HEK293 (cell line): ENCODE data around the gene KIF12.

Experiments used
- CTCF ChIA-PET: fragments of 350-600 bp; formaldehyde crosslinking; extraction: SDS; loops from one replicate; lab custom pipeline; 2021; ENCODE audit warnings: antibody characterized with exemption; lab: Yijun Ruan, JAX
- POLR2A ChIA-PET: fragments of 300-600 bp; formaldehyde crosslinking; extraction: SDS; loops from one replicate; lab custom pipeline; 2020; ENCODE audit warnings: antibody characterized with exemption, inconsistent platforms; lab: Yijun Ruan, JAX
- H3K27ac ChIP-seq: fragments of 200-500 bp; sonication (Bioruptor generic); 2 replicates; pipeline ENCODE4 v1.5.1; 2014; ENCODE audit warnings: low read depth, low read length, control low read depth, inconsistent platforms; ENCODE audit errors: extremely low read depth
- H3K36me3 ChIP-seq, 2 experiments: fragments of 200-500 bp in 1 of 2; sonication (Bioruptor generic) in 1 of 2; 1 replicate in 1 of 2; 2 replicates in 1 of 2; pipeline ENCODE4 v1.5.1; 2014 to 2017; ENCODE audit warnings: inconsistent platforms in 2 of 2, low read length in 2 of 2; ENCODE audit not compliant: control insufficient read depth in 2 of 2, insufficient read depth in 1 of 2
- H3K4me1 ChIP-seq: fragments of 200-500 bp; sonication (Bioruptor generic); 2 replicates; pipeline ENCODE4 v1.5.1; 2014; ENCODE audit warnings: mild to moderate bottlenecking, low read length, inconsistent platforms; ENCODE audit not compliant: control insufficient read depth, insufficient read depth
- H3K4me3 ChIP-seq: 2 replicates; pipeline ENCODE4 v1.5.1; 2011; ENCODE audit warnings: low read depth, mild to moderate bottlenecking, control low read depth, low read length, moderate library complexity
- H3K9me3 ChIP-seq: fragments of 200-500 bp; sonication (Bioruptor generic); 2 replicates; pipeline ENCODE4 v1.5.1; 2014; ENCODE audit warnings: low read depth, low read length, inconsistent platforms; ENCODE audit not compliant: control insufficient read depth, insufficient read depth
- GLIS1 ChIP-seq: fragments of 450-650 bp; formaldehyde crosslinking; IDR thresholded peaks from 2 replicates; pipeline ENCODE4 v1.5.1; 2016; ENCODE audit warnings: missing biosample characterization, missing genetic modification characterization
- KLF1 ChIP-seq: fragments of 450-650 bp; formaldehyde crosslinking; IDR thresholded peaks from 2 replicates; pipeline ENCODE4 v1.5.1; 2016; ENCODE audit warnings: missing biosample characterization, missing genetic modification characterization
- SP3 ChIP-seq: fragments of 450-650 bp; formaldehyde crosslinking; IDR thresholded peaks from 2 replicates; pipeline ENCODE4 v1.5.1; 2016; ENCODE audit warnings: missing biosample characterization, missing genetic modification characterization
- SP7 ChIP-seq: fragments of 450-650 bp; formaldehyde crosslinking; IDR thresholded peaks from 2 replicates; pipeline ENCODE4 v1.5.1; 2016; ENCODE audit warnings: missing biosample characterization, missing genetic modification characterization
- TRIM28 ChIP-seq: IDR thresholded peaks from 2 replicates; pipeline ENCODE4 v1.6.1; 2011; ENCODE audit warnings: low read length, control low read depth, borderline replicate concordance
- ZBTB44 ChIP-seq: fragments of 450-650 bp; IDR thresholded peaks from 2 replicates; pipeline ENCODE4 v1.5.1; 2018; ENCODE audit warnings: missing biosample characterization, mild to moderate bottlenecking, missing genetic modification characterization
- ZBTB48 ChIP-seq: fragments of 450-650 bp; formaldehyde crosslinking; IDR thresholded peaks from 2 replicates; pipeline ENCODE4 v1.5.1; 2016; ENCODE audit warnings: missing biosample characterization, missing genetic modification characterization
- ZFHX2 ChIP-seq: fragments of 450-650 bp; formaldehyde crosslinking; conservative IDR thresholded peaks from 2 replicates; pipeline ENCODE4 v1.5.1; 2016; ENCODE audit warnings: missing biosample characterization, missing genetic modification characterization
- ZFP37 ChIP-seq: fragments of 450-650 bp; formaldehyde crosslinking; IDR thresholded peaks from 2 replicates; pipeline ENCODE4 v1.5.1; 2016; ENCODE audit warnings: missing biosample characterization, missing genetic modification characterization
- ZNF148 ChIP-seq: fragments of 450-650 bp; formaldehyde crosslinking; IDR thresholded peaks from 2 replicates; pipeline ENCODE4 v1.5.0; 2017; ENCODE audit warnings: missing biosample characterization, missing genetic modification characterization, borderline replicate concordance
- ZNF169 ChIP-seq: fragments of 450-650 bp; formaldehyde crosslinking; IDR thresholded peaks from 2 replicates; pipeline ENCODE4 v1.5.1; 2016; ENCODE audit warnings: missing biosample characterization, missing genetic modification characterization
- ZNF175 ChIP-seq: fragments of 450-650 bp; formaldehyde crosslinking; IDR thresholded peaks from 2 replicates; pipeline ENCODE4 v1.5.1; 2016; ENCODE audit warnings: missing biosample characterization, missing genetic modification characterization
- ZNF214 ChIP-seq: fragments of 450-650 bp; formaldehyde crosslinking; IDR thresholded peaks from 2 replicates; pipeline ENCODE4 v1.5.1; 2017; ENCODE audit warnings: missing biosample characterization, mild to moderate bottlenecking, missing genetic modification characterization, borderline replicate concordance
- ZNF350 ChIP-seq: fragments of 450-650 bp; formaldehyde crosslinking; IDR thresholded peaks from 2 replicates; pipeline ENCODE4 v1.5.0; 2017; ENCODE audit warnings: missing biosample characterization, mild to moderate bottlenecking, missing genetic modification characterization
- TF ChIP-seq, protein P1 (sequence below): fragments of 450-650 bp; formaldehyde crosslinking; conservative IDR thresholded peaks from 2 replicates; pipeline ENCODE4 v1.5.1; 2016; ENCODE audit warnings: low read depth, missing biosample characterization, missing genetic modification characterization

Gene KIF12

DNA sequence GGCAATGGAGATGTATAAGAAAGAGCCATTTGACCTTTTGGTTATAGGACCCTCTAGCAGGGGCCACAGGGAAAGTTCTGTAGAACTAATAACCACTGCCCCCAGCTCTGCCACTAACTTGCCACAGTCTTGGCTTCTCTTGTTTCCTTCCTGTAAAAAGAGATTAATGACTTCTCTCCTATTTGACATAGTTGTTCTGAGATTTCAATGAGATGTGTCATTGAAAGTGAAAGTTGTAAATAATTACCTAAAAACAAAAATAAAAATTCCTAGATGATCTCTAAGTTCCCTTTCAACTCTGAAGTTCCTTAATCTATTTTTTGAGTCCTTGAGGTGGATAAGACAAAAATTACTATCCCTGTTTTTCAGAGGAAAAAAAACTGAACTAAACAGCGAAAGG is 1.4 kb upstream of the KIF12 start:
- no peaks in the 10 kb centered on the region for H3K9me3 ChIP-seq
- POLR2A ChIA-PET, result no interaction called here
- CTCF ChIA-PET, result interaction anchor here (0.8 to 3.6 kb wide), 4 partner anchors 9 to 190 kb away, joined by 3 to 25 read pairs (median 12); no protein-coding TSS in a partner anchor
- TF ChIP-seq ZBTB44 (tag by site-specific recombination) (no peak), ZFHX2 (no peak), SP3 (tag by site-specific recombination) (no peak), ZNF175 (no peak), ZNF169 (tag by site-specific recombination) (no peak), KLF1 (tag by site-specific recombination) (no peak), ZNF214 (tag by site-specific recombination) (no peak), ZFP37 (no peak), ZNF350 (tag by site-specific recombination) (no peak), TRIM28 (no peak), SP7 (tag by site-specific recombination) (no peak), ZBTB48 (tag by site-specific recombination) (no peak)
- TF ChIP-seq, protein P1, sequence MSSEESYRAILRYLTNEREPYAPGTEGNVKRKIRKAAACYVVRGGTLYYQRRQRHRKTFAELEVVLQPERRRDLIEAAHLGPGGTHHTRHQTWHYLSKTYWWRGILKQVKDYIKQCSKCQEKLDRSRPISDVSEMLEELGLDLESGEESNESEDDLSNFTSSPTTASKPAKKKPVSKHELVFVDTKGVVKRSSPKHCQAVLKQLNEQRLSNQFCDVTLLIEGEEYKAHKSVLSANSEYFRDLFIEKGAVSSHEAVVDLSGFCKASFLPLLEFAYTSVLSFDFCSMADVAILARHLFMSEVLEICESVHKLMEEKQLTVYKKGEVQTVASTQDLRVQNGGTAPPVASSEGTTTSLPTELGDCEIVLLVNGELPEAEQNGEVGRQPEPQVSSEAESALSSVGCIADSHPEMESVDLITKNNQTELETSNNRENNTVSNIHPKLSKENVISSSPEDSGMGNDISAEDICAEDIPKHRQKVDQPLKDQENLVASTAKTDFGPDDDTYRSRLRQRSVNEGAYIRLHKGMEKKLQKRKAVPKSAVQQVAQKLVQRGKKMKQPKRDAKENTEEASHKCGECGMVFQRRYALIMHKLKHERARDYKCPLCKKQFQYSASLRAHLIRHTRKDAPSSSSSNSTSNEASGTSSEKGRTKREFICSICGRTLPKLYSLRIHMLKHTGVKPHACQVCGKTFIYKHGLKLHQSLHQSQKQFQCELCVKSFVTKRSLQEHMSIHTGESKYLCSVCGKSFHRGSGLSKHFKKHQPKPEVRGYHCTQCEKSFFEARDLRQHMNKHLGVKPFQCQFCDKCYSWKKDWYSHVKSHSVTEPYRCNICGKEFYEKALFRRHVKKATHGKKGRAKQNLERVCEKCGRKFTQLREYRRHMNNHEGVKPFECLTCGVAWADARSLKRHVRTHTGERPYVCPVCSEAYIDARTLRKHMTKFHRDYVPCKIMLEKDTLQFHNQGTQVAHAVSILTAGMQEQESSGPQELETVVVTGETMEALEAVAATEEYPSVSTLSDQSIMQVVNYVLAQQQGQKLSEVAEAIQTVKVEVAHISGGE, result no peak
- no peak overlapping the region for H3K27ac ChIP-seq
- no peaks in the 10 kb centered on the region for H3K4me1 ChIP-seq
- no peak overlapping the region for H3K4me3 ChIP-seq
- H3K36me3 ChIP-seq, result no peaks in the 10 kb centered on the region

GRCh38 chr9:114099669-114100270 is 678 bp upstream of the KIF12 start:
- CTCF ChIA-PET, result interaction anchor here (0.7 to 3.6 kb wide), 6 partner anchors 9 to 195 kb away, joined by 3 to 25 read pairs (median 8); no protein-coding TSS in a partner anchor
- POLR2A ChIA-PET, result interaction anchor here (0.7 kb wide), 1 partner anchor 115 kb away, joined by 3 read pairs; no protein-coding TSS in a partner anchor
- 0 out of 2 replicates have a peak, but pooled peaks have one; percentile 16 for TF ChIP-seq GLIS1 (tag by site-specific recombination)
- TF ChIP-seq ZNF148 (tag by site-specific recombination), result no peak
- no peak overlapping the region for H3K4me3 ChIP-seq
- H3K9me3 ChIP-seq, result no peaks in the 10 kb centered on the region
- H3K4me1 ChIP-seq, result no peaks in the 10 kb centered on the region
- no peak overlapping the region for H3K27ac ChIP-seq
- no peaks in the 10 kb centered on the region for H3K36me3 ChIP-seq
